Measurements from ENCODE around the gene EVPL.

EVPL gene

GRCh38 chr17:76017481-76018339 lies 9.4 kb downstream of the EVPL start:
- no peak for DNase-seq

GRCh38 chr17:76014925-76015261 lies 12.2 kb downstream of the EVPL start:
- DNase-seq = no peak

DNA sequence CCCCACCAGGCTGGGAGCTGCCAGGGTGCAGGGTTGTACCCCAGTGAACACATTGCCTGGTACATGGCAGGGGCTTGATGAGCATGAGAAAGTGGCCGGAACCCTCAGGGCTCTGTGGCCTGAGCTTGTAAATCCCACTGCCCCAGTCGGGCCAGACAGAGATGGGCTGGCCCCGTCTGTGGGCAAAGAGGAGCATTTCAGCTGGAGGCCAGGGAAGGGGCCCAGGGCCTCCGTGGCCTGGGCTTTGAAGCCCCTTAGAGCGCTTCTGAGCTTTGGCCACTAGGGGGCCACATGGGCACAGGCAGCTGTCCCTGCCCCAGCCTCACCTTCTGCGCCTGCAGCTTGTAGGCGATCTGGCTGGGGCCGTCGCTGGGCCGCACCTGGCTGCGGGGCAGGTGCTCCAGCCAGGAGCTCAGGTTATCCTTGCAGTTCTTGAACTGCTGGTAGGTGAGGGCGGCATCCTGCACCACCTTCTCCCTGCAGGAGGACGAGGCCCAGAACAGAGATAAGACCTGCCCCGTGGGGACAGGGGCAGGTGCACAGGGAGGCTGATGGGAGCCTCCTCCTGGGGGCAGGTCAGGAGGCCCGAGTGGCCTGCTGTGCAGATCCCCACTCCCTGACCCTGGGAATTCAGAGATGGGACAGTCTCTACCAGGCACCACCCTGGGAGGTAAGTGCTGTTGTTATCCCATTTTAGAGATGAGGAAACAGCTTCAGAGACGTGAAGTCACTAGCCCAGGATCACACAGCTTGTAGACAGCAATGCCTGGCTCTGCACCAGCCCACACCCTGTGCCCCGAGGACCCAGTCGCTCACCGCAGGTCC lies 12.8 kb downstream of the EVPL start:
- DNase-seq = peak; percentile 43

DNA sequence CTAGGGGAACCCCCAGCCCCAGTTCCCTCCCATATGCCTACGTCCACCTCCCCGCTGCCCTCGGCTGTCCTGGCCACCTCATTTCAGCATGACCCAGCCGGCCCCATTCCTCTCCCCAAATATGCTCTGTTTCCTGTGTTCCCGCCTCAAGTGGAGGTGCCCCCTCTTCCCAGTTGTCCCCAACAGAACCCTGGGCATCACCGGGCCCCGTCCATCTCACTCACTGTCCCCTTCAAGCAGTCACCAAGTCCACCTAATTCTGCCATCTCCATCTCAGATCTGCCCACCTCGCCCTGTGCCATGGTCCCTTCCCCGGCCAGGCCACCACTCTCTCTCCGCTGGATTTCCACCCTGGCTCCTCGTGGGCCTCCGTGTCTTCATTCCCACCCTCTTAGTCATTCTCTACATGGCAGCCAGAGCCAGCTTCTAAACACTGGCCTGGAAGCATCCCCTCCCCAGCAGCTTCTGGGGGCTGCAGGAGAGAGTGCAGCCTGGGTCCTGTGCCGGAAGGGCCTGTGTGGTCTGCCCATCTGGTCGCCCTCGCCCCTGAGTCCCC lies 13.7 kb downstream of the EVPL start:
- no peak for DNase-seq

DNA sequence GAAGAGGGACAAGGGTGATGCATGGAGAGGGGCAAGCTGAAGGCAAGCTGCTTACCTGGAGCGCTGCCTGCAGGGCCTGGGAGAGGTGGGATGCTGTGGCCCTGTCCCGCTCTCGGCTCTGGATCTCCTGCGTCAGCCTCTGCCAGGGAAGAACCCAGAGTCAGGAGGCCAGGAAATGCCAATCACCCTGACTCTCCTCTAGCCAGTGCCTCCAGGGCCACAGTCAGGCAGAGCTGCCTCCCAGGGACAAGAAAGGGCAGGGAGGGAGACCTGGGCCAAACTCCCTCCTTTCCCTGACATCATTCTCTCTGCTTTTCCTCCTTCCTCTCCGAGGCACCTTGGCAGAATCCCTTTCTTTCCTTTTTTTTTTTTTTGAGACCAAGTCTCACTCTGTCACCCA lies 15.2 kb downstream of the EVPL start:
- DNase-seq = no peak

DNA sequence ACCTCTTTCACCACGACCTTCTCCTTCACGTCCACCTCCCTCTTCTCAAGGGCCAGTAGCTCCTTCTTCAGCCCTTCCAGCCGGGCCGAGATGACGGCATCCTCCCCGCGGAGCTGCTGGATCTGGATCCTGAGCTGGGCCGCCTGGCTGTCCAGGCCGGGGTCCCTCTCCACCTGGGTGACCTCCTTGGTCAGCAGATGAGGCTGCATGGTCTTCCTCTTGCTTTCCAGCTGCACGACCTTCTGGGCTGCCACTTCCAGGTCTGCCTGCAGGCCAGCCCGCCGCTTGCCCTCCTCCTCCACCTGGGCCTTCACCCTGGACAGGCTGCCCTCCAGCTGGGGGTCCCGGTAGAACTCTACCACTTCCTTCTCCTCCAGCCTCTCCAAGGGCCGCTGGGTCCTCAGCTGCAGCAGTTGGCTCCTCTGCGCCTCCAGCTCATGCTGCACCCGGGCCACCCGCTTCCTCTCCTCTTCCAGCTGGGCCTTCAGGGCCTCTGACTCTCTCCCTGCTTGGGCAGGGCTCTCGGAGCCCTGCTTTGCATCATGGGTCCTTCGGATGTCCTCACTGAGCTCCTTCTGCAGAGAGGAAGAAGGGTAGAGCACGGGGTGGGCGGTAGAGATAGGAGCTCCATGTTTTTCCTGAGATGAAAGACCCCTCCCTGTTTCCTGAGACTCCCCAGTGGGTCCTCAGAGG lies 17.0 kb downstream of the EVPL start:
- DNase-seq = no peak

GRCh38 chr17:76009447-76009846 lies 17.7 kb downstream of the EVPL start:
- no peak for DNase-seq

GRCh38 chr17:76008630-76009425 lies 18.3 kb downstream of the EVPL start:
- DNase-seq = no peak

DNA sequence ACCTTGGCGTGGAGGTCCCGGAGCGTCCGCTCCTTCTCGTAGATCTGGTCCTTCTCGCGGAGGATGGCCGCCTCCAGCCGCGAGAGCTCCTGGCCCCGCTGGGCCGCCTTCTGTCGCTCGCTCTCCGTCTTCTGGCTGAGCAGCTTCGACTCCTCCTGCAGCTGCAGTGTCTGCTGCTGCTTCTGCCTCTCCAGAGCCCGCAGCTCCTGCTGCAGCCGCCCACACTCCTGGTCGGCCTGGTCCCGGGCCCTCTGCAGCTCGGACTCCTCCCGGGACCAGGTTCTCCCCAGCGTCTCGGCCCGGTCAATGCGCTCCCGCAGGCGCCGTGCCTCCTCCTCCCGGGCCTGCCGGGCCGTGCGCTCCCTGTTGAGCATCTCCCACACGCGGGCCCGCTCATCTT lies 18.9 kb downstream of the EVPL start:
- DNase-seq = no peak

GRCh38 chr17:76007850-76008165 lies 19.3 kb downstream of the EVPL start:
- DNase-seq = no peak

GRCh38 chr17:76007131-76007849 lies 19.8 kb downstream of the EVPL start:
- DNase-seq = no peak

GRCh38 chr17:76005263-76006149 lies 21.6 kb downstream of the EVPL start:
- peak; percentile 75 for DNase-seq

- no peak for DNase-seq
These were observed 22.3 kb downstream of the EVPL start for GRCh38 chr17:76004750-76005262.

DNA sequence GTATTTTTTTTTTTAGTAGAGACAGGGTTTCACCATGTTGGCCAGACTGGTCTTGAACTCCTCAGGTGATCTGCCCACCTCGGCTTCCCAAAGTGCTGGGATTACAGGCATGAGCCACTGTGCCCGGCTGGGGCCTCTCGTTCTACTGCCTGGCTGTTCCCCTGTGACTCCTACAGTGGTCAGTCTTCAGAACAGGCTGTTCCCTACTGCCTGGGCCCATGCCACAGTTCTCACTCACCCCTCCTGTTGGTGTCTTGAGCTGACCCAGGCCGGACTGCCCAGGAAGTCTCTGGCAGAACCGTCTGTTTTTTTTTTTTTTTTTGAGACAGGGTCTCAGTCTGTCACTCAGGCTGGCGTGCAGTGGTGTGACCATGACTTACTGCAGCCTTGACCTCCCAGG lies 23.2 kb downstream of the EVPL start:
- no peak for DNase-seq

DNA sequence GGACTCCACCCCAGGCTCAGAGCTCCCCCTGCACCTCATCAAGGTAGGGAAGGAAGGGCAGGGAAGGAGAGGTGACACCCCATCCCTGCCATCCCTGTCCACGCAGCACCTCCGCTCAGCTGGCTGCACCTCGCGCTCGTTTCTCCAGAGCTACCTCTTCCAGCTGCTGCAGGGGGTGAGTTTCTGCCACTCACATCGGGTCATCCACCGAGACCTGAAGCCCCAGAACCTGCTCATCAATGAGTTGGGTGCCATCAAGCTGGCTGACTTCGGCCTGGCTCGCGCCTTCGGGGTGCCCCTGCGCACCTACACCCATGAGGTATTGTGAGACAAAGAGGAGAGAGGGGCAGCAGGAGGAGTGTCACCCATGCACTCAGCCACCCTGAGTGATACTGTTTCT lies 25.0 kb downstream of the EVPL start:
- DNase-seq = no peak

GRCh38 chr17:76000755-76001521 lies 26.2 kb downstream of the EVPL start, which contains the start of gene CDK3:
Gene CDK3 (plus strand): TSS chr17:76000855. CDS start chr17:76001426, 571 bp downstream.
- no peak for DNase-seq

DNA sequence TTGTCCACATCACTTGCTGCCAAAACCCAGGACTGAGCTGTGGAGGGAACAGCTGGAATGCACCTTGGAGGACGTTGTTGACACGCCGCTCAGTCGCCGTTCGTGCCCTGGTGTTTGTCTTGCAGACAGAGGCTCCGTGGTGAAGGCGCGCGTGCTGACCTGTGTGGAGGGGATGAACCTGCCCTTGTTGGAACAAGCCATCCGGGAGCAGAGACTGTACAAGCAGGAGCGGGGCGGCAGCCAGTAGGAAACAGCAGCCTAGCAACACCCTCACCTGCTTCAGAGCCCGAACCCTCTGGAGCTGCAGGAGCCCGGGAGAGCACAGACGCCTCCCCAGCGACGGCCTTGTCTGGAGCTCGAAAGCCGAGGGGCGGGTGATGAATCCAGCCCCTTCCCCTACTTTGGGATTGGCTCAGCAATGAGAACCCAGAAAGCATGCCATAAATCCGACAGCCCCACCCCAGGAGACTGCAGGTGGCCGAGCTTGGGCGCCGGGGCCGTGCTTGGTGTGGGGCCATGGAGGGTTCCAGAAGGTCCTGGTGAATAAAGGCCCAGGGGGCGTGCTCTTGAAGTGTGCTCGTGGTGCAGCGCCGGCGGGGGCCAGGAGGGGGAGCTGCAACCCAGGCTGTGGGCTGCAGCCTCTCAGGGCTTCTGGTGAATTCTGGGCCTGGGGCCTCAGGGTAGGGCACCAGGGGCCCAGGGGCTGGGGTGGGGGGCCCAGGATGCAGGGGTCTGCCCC lies 26.9 kb downstream of the EVPL start:
- no peak for DNase-seq

- DNase-seq = no peak
These were observed 28.7 kb downstream of the EVPL start for GRCh38 chr17:75998327-75998795.

Measured in midbrain (tissue), 1 donor.